ENCODE data around the gene UCN.

DNA sequence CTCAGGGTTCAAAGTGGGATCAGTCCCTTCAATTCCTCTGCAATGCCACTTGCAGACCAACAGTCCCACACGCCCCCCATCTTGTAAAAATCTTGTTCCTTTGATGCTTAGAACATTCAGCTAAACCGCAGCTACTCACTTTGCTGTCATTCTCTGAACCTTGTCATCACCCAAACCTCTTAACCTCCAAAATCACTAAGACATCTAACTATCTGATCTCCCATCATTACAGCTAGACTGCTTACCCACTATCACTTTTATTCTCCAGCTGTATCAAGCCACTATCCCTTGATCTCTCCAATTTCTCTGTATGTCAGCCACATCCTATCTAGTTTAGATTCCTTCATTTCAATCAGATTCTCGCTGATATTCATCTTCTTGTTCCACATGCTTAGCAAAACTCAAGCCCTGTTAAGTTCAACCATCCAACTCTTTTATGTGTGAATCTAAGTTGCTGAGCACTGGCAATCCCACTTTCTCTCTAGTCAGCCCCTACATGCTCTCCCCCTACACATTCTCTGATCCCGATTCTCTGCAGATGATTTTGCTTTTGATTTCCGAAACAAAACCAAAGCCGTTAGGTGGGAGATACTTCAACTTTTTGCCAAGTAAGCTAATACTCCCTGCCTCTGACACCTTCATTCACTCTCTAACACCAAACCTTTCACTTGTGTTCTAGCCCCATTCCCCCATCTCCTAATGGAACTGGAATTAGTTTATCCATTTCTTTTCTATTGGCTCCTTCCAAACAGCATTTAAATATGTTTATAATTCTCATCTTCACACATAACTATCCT, 43.8 kb upstream of the UCN start:
- TF ChIP-seq CTCF (IDR thresholded peaks at IDR 0.05) (no peak), POLR2A (IDR thresholded peaks at IDR 0.05) (no peak)

All from right lobe of liver (tissue), 4 donors.